H9 (cell line): ENCODE results near the gene DMXL1. TPM values are rescaled to one million over a fixed set of nuclear protein-coding genes. Genes with fewer than 3 reads are reported as not detected.

ENCODE experiments used
- DNase-seq: peaks from one replicate; pipeline ENCODE4 v3.0.0-alpha.2; 2017
- H2AFZ ChIP-seq: one replicate; pipeline ENCODE4 v1.6.1; 2013; ENCODE audit warnings: mild to moderate bottlenecking, low read length, control low read depth, moderate library complexity
- H2AK5ac ChIP-seq: 2 replicates; pipeline ENCODE4 v1.6.1; 2013; ENCODE audit warnings: low read length, control low read depth, mixed read lengths; ENCODE audit not compliant: insufficient read length
- H2BK120ac ChIP-seq: one replicate; pipeline ENCODE4 v1.6.1; 2013; ENCODE audit warnings: low read depth, mild to moderate bottlenecking, low read length, control low read depth, inconsistent platforms; ENCODE audit not compliant: poor library complexity, severe bottlenecking
- H2BK12ac ChIP-seq: 2 replicates; pipeline ENCODE4 v1.6.1; 2013; ENCODE audit warnings: low read length, control low read depth, mixed read lengths, low read depth; ENCODE audit not compliant: insufficient read length
- H2BK15ac ChIP-seq: 2 replicates; pipeline ENCODE4 v1.6.1; 2013; ENCODE audit warnings: low read depth, low read length, control low read depth
- H2BK20ac ChIP-seq: one replicate; pipeline ENCODE4 v1.6.1; 2013; ENCODE audit warnings: low read depth, mild to moderate bottlenecking, low read length, control low read depth, inconsistent platforms; ENCODE audit not compliant: poor library complexity, severe bottlenecking
- H2BK5ac ChIP-seq: 2 replicates; pipeline ENCODE4 v1.6.1; 2013; ENCODE audit warnings: low read length, control low read depth, mixed read lengths; ENCODE audit not compliant: insufficient read length
- H3K14ac ChIP-seq: 2 replicates; pipeline ENCODE4 v1.6.1; 2013; ENCODE audit warnings: low read length, control low read depth; ENCODE audit not compliant: insufficient read depth
- H3K18ac ChIP-seq: 2 replicates; pipeline ENCODE4 v1.6.1; 2013; ENCODE audit warnings: low read depth, mild to moderate bottlenecking, mixed read lengths, low read length, control low read depth; ENCODE audit not compliant: insufficient read length
- H3K23ac ChIP-seq: 2 replicates; pipeline ENCODE4 v1.6.1; 2013; ENCODE audit warnings: low read length, control low read depth, mixed read lengths, low read depth; ENCODE audit not compliant: insufficient read length
- H3K23me2 ChIP-seq: 2 replicates; pipeline ENCODE4 v1.6.1; 2013; ENCODE audit warnings: low read depth, mild to moderate bottlenecking, mixed read lengths, low read length, control low read depth; ENCODE audit not compliant: insufficient read length, poor library complexity, severe bottlenecking
- H3K27ac ChIP-seq: 2 replicates; pipeline ENCODE4 v1.5.1; 2013; ENCODE audit warnings: low read length, control low read depth, mixed read lengths, low read depth; ENCODE audit not compliant: insufficient read length
- H3K27me3 ChIP-seq: 2 replicates; pipeline ENCODE4 v1.6.1; 2013; ENCODE audit warnings: low read length, control low read depth, inconsistent platforms; ENCODE audit not compliant: insufficient read depth
- H3K4ac ChIP-seq: 2 replicates; pipeline ENCODE4 v1.6.1; 2013; ENCODE audit warnings: low read depth, mild to moderate bottlenecking, control low read depth, inconsistent platforms, low read length, moderate library complexity
- H3K4me1 ChIP-seq: 2 replicates; pipeline ENCODE4 v1.6.1; 2013; ENCODE audit warnings: low read length, control low read depth, inconsistent platforms; ENCODE audit not compliant: insufficient read depth
- H3K4me2 ChIP-seq: 2 replicates; pipeline ENCODE4 v1.6.1; 2013; ENCODE audit warnings: low read length, control low read depth, mixed read lengths; ENCODE audit not compliant: insufficient read length, insufficient read depth
- H3K56ac ChIP-seq: 2 replicates; pipeline ENCODE4 v1.6.1; 2013; ENCODE audit warnings: low read depth, mild to moderate bottlenecking, mixed read lengths, low read length, control low read depth; ENCODE audit not compliant: insufficient read length
- H3K79me1 ChIP-seq: 2 replicates; pipeline ENCODE4 v1.6.1; 2013; ENCODE audit warnings: low read depth, mild to moderate bottlenecking, moderate library complexity, low read length, control low read depth, inconsistent platforms; ENCODE audit not compliant: insufficient read depth, poor library complexity, severe bottlenecking
- H3K79me2 ChIP-seq: 2 replicates; pipeline ENCODE4 v1.6.1; 2013; ENCODE audit warnings: low read length, control low read depth, inconsistent platforms; ENCODE audit not compliant: insufficient read depth
- H3K9ac ChIP-seq: 2 replicates; pipeline ENCODE4 v1.6.1; 2013; ENCODE audit warnings: low read length, control low read depth, mixed read lengths; ENCODE audit not compliant: insufficient read length; ENCODE audit errors: extremely low read depth
- H3K9me3 ChIP-seq: one replicate; pipeline ENCODE4 v1.6.1; 2013; ENCODE audit warnings: low read depth, low read length, inconsistent platforms; ENCODE audit not compliant: control insufficient read depth
- H3T11ph ChIP-seq: one replicate; pipeline ENCODE4 v1.6.1; 2013; ENCODE audit warnings: mild to moderate bottlenecking, low read length, control low read depth, inconsistent platforms
- H4K20me1 ChIP-seq: one replicate; pipeline ENCODE4 v1.6.1; 2013; ENCODE audit not compliant: control insufficient read depth, insufficient read length, insufficient read depth
- H4K5ac ChIP-seq: 2 replicates; pipeline ENCODE4 v1.6.1; 2013; ENCODE audit warnings: low read depth, mild to moderate bottlenecking, mixed read lengths, low read length, control low read depth; ENCODE audit not compliant: insufficient read length
- H4K8ac ChIP-seq: replicated peaks from 2 replicates; pipeline ENCODE4 v1.6.1; 2013; ENCODE audit warnings: low read length, control low read depth, mixed read lengths, low read depth; ENCODE audit not compliant: insufficient read length
- H4K91ac ChIP-seq: 2 replicates; pipeline ENCODE4 v1.6.1; 2013; ENCODE audit warnings: low read depth, mild to moderate bottlenecking, moderate library complexity, mixed read lengths, low read length, control low read depth; ENCODE audit not compliant: insufficient read length
- H3K27ac Mint-ChIP-seq, 3 experiments: 2 replicates in 2 of 3; 3 replicates in 1 of 3; pipeline ENCODE4 v1.8.0; 2020 to 2021; ENCODE audit warnings: mixed read lengths in 3 of 3, mild to moderate bottlenecking in 1 of 3, moderate library complexity in 1 of 3
- H3K27me3 Mint-ChIP-seq: 2 replicates; pipeline ENCODE4 v1.8.0; 2021; ENCODE audit warnings: low read depth, mild to moderate bottlenecking, moderate library complexity, mixed read lengths
- H3K36me3 Mint-ChIP-seq, 3 experiments: 2 replicates in 2 of 3; 3 replicates in 1 of 3; pipeline ENCODE4 v1.8.0; 2020 to 2021; ENCODE audit warnings: low read depth in 3 of 3, mixed read lengths in 3 of 3; ENCODE audit not compliant: insufficient read depth in 1 of 3
- H3K4me1 Mint-ChIP-seq, 2 experiments: 2 replicates each; pipeline ENCODE4 v1.8.0; 2020; ENCODE audit warnings: mixed read lengths in 2 of 2
- H3K4me3 Mint-ChIP-seq, 2 experiments: 2 replicates in 1 of 2; 3 replicates in 1 of 2; pipeline ENCODE4 v1.8.0; 2020 to 2021; ENCODE audit warnings: mild to moderate bottlenecking in 2 of 2, mixed read lengths in 2 of 2, moderate library complexity in 1 of 2
- H3K9me3 Mint-ChIP-seq, 2 experiments: 2 replicates in 1 of 2; 3 replicates in 1 of 2; pipeline ENCODE4 v1.8.0; 2020; ENCODE audit warnings: mild to moderate bottlenecking in 2 of 2, mixed read lengths in 2 of 2, moderate library complexity in 1 of 2
- CTCF ChIP-seq: fragments of 200-600 bp; sonication (generic); conservative IDR thresholded peaks from 3 replicates; pipeline ENCODE4 v1.8.0; 2021; ENCODE audit warnings: antibody characterized with exemption, mild to moderate bottlenecking
- WGBS: extraction: QIAGEN DNeasy Blood & Tissue Kit; methylation state at CpG from one replicate; pipeline ENCODE4 v1.1.7; 2013; ENCODE audit warnings: missing lambda C conversion rate, low lambda C conversion rate, mixed read lengths; ENCODE audit not compliant: insufficient read length; ENCODE audit errors: extremely low coverage; 5-methylcytosine and 5-hydroxymethylcytosine counted together
- total RNA-seq: library from RNA; stranded (reverse); gene quantifications from 2 replicates; pipeline ENCODE4 v1.2.1, GENCODE V29; 2021

DMXL1 gene
- total RNA-seq, 1 experiment from 2014 or later: 63.5 TPM

- Histone ChIP-seq H2AFZ (no peak overlapping the region), H3K9me3 (no peaks in the 10 kb centered on the region), H3K18ac (no peak overlapping the region), H2BK120ac (no peak overlapping the region), H4K8ac (no peak overlapping the region), H3K14ac (no peak overlapping the region), H2BK20ac (no peak overlapping the region), H4K91ac (no peak overlapping the region), H4K5ac (no peak overlapping the region), H3K4me1 (no peaks in the 10 kb centered on the region), H3K79me2 (peaks cover 16% of the 10 kb centered on the region; the same call in 1 of the 2 replicates), H2AK5ac (no peak overlapping the region), H2BK5ac (no peak overlapping the region), H3T11ph (no peak overlapping the region), H3K56ac (no peak overlapping the region), H2BK12ac (no peak overlapping the region), H4K20me1 (no peaks in the 10 kb centered on the region), H3K23ac (no peak overlapping the region), H2BK15ac (no peak overlapping the region), H3K23me2 (no peaks in the 10 kb centered on the region), H3K4ac (no peak overlapping the region), H3K27me3 (no peaks in the 10 kb centered on the region), H3K79me1 (peaks cover 3% of the 10 kb centered on the region), H3K4me2 (no peak overlapping the region), H3K27ac (no peak overlapping the region), H3K9ac (no peak overlapping the region)
- Mint-ChIP-seq H3K4me1 (peaks cover 0 to 4% of the 10 kb centered on the region in 2 experiments; a peak in 2 of 4 replicates), H3K27ac (peak overlapping the region in 1 of 3 experiments; percentile 74; a peak in 1 of 7 replicates), H3K27me3 (no peaks in the 10 kb centered on the region), H3K9me3 (peaks cover 10 to 25% of the 10 kb centered on the region in 2 experiments; a peak in 4 of 5 replicates), H3K4me3 (no peak overlapping the region), H3K36me3 (peaks cover 19 to 44% (median 27%) of the 10 kb centered on the region in 3 experiments)
- no peak for TF ChIP-seq CTCF
- no peak for DNase-seq
- WGBS: no CpG with 5 or more reads among the region's 2 CpGs
These were observed 17.6 kb downstream of the DMXL1 start for GRCh38 chr5:119088438-119088837.
